Prostate gland (tissue), 2 donors: ENCODE results near the gene MMD. TPM values are rescaled to one million over a fixed set of nuclear protein-coding genes. Genes with fewer than 3 reads are reported as not detected.

Source experiments
- DNase-seq: peaks from one replicate; pipeline ENCODE4 v3.0.0-alpha.2; 2019; ENCODE audit warnings: low spot score
- H3K27ac ChIP-seq, 2 donors: fragments of 200-600 bp; sonication (generic); 2 replicates each; pipeline ENCODE4 v1.5.1; 2017 to 2019
- H3K27me3 ChIP-seq: fragments of 200-600 bp; sonication (generic); replicated peaks from 2 replicates; pipeline ENCODE4 v1.5.1; 2019; ENCODE audit not compliant: insufficient read depth
- H3K36me3 ChIP-seq, 2 donors: fragments of 200-600 bp; sonication (generic); 1 replicate in 1 of 2; 2 replicates in 1 of 2; pipeline versions ENCODE4 v1.5.1 to v1.8.1; 2017 to 2019
- H3K4me1 ChIP-seq: fragments of 200-600 bp; sonication (generic); replicated peaks from 2 replicates; pipeline ENCODE4 v1.5.1; 2019
- H3K4me3 ChIP-seq, 2 donors: fragments of 200-600 bp; sonication (generic); 2 replicates each; pipeline ENCODE4 v1.5.1; 2017 to 2019
- H3K9me3 ChIP-seq: fragments of 200-600 bp; sonication (generic); 2 replicates; pipeline ENCODE4 v1.5.1; 2017
- CTCF ChIP-seq, 4 experiments: fragments of 200-600 bp in 2 of 4; fragments of 450-650 bp in 2 of 4; sonication (generic) in 2 of 4; IDR thresholded peaks; 1 replicate in 3 of 4; 2 replicates in 1 of 4; pipeline ENCODE4 v1.5.1; 2016 to 2019; ENCODE audit warnings: antibody characterized with exemption in 4 of 4, mild to moderate bottlenecking in 2 of 4, moderate library complexity in 2 of 4
- POLR2A ChIP-seq: fragments of 450-650 bp; IDR thresholded peaks from one replicate; pipeline ENCODE4 v1.6.1; 2016; ENCODE audit warnings: antibody characterized with exemption, mild to moderate bottlenecking
- POLR2AphosphoS5 ChIP-seq: sonication (generic); formaldehyde crosslinking; IDR thresholded peaks from one replicate; pipeline ENCODE4 v1.6.1; 2017; ENCODE audit warnings: antibody characterized with exemption
- WGBS: methylation state at CpG from one replicate; pipeline ENCODE4 v1.1.5; 2018; 5-methylcytosine and 5-hydroxymethylcytosine counted together
- intact Hi-C: fragments of 100-400 bp; cut with DNase I; formaldehyde crosslinking; loops from one replicate; pipeline ENCODE4 v1.14.2; 2022
- total RNA-seq, 2 donors: library from RNA; depleted of rRNA; stranded (reverse); fragments of >200 nt; gene quantifications; one replicate each; pipeline ENCODE4 v1.1.0, GENCODE V29; 2016

Gene MMD
- total RNA-seq, 2 donors from 2014 or later: 8.7 to 55.0 TPM

- DNase-seq: peak; percentile 47
- H3K4me1 ChIP-seq: no peaks in the 10 kb centered on the region
- H3K27me3 ChIP-seq: no peaks in the 10 kb centered on the region
- intact Hi-C loops: loop anchor here (5.0 to 10.0 kb wide), 4 partner anchors 47 to 357 kb away; partner anchors contain the start of gene HLF
- H3K9me3 ChIP-seq: no peaks in the 10 kb centered on the region
- TF ChIP-seq POLR2AphosphoS5: peak; percentile 30
- no peak for TF ChIP-seq POLR2A
- TF ChIP-seq CTCF (IDR thresholded peaks at IDR 0.05): peak; percentile 64 to 78 (median 73)
- no peak overlapping the region for H3K27ac ChIP-seq
- WGBS: 17% methylated on average over 10 of the region's 10 CpGs
- no peak overlapping the region for H3K4me3 ChIP-seq
- H3K36me3 ChIP-seq: no peaks in the 10 kb centered on the region
These were observed 72.8 kb downstream of the MMD start for GRCh38 chr17:55348749-55349354.

- Histone ChIP-seq H3K27ac (no peak overlapping the region), H3K36me3 (no peaks in the 10 kb centered on the region), H3K27me3 (no peaks in the 10 kb centered on the region), H3K4me3 (no peak overlapping the region), H3K4me1 (no peaks in the 10 kb centered on the region), H3K9me3 (no peaks in the 10 kb centered on the region)
- DNase-seq: no peak
- 76% methylated on average over 2 of the region's 2 CpGs for WGBS
- intact Hi-C loops: loop anchor here (5.0 to 10.0 kb wide), 4 partner anchors 45 to 355 kb away; partner anchors contain the start of gene HLF
- TF ChIP-seq CTCF (IDR thresholded peaks at IDR 0.05) (no peak), POLR2AphosphoS5 (no peak), POLR2A (no peak)
These were observed 74.3 kb downstream of the MMD start for GRCh38 chr17:55347341-55347740.

- no peak for DNase-seq
- H3K4me3 ChIP-seq: no peak overlapping the region
- TF ChIP-seq POLR2A (no peak), CTCF (IDR thresholded peaks at IDR 0.05) (no peak), POLR2AphosphoS5 (no peak)
- intact Hi-C loops: loop anchor here (5.0 to 10.0 kb wide), 4 partner anchors 44 to 354 kb away; partner anchors contain the start of gene HLF
- H3K27me3 ChIP-seq: no peaks in the 10 kb centered on the region
- H3K27ac ChIP-seq: no peak overlapping the region
- no peaks in the 10 kb centered on the region for H3K4me1 ChIP-seq
- WGBS: 100% methylated on average over 1 of the region's 1 CpG
- H3K9me3 ChIP-seq: no peaks in the 10 kb centered on the region
- no peaks in the 10 kb centered on the region for H3K36me3 ChIP-seq
These were observed 75.0 kb downstream of the MMD start for GRCh38 chr17:55346658-55347057.

- intact Hi-C loops: loop anchor here (5.0 to 10.0 kb wide), 4 partner anchors 43 to 353 kb away; partner anchors contain the start of gene HLF
- no peak for DNase-seq
- H3K4me3 ChIP-seq: no peak overlapping the region
- no peaks in the 10 kb centered on the region for H3K9me3 ChIP-seq
- TF ChIP-seq CTCF (IDR thresholded peaks at IDR 0.05) (no peak), POLR2AphosphoS5 (no peak), POLR2A (no peak)
- 95% methylated on average over 1 of the region's 1 CpG for WGBS
- H3K27me3 ChIP-seq: no peaks in the 10 kb centered on the region
- no peaks in the 10 kb centered on the region for H3K36me3 ChIP-seq
- no peaks in the 10 kb centered on the region for H3K4me1 ChIP-seq
- H3K27ac ChIP-seq: no peak overlapping the region
These were observed 76.5 kb downstream of the MMD start for GRCh38 chr17:55345132-55345531.

GRCh38 chr17:55344514-55344997 is 77.1 kb downstream of the MMD start:
- H3K27ac ChIP-seq: no peak overlapping the region
- DNase-seq: no peak
- no peaks in the 10 kb centered on the region for H3K36me3 ChIP-seq
- WGBS: 86% methylated on average over 3 of the region's 3 CpGs
- no peaks in the 10 kb centered on the region for H3K9me3 ChIP-seq
- intact Hi-C loops: loop anchor here (10.0 kb wide), 2 partner anchors 80 to 290 kb away; partner anchors contain the start of gene HLF
- TF ChIP-seq CTCF (IDR thresholded peaks at IDR 0.05) (no peak), POLR2A (no peak), POLR2AphosphoS5 (no peak)
- H3K4me3 ChIP-seq: no peak overlapping the region
- H3K27me3 ChIP-seq: no peaks in the 10 kb centered on the region
- H3K4me1 ChIP-seq: no peaks in the 10 kb centered on the region
